ENCODE results near the gene PLVAP.

PLVAP gene

DNA sequence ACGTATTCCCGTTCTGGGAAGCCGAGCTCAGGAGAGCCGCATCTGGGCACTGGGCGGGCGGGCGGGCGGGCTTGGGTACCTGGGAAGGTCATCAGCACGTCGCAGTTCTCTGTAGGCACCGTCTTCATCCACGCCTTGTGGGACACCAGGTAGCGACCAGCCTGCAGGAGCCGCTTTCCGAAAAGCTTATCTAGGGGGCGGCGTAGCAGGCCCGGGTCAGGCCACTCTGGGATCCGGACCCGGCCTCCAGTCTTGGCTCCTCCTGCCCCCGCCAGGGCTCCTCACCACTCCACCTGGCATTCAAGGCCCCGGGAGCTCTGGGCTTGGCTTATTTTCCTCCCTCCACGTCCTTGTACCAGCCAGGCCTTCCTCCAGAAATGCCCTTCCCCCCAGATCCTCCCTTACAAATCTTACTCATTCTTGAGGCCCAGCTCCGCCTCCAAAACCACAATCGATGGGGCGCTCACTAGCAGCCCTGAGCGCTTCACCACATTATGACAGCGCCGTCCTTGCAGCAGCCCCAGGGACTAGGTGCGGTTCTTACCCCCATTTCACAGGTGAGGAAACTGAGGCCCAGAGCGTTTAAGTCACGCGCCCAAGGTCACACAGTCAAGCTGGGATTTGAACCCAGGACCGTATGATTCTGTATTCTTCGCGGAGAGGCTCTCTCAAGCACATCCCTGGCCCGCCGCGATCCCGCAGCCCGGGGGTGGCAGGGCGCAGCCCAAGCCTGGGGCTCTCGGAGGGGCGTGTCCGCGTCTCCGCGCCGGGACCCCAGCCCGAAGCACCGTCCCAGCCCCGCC lies 43.3 kb downstream of the PLVAP start:
- no peak for DNase-seq (ENCODE audit: low read depth)

DNA sequence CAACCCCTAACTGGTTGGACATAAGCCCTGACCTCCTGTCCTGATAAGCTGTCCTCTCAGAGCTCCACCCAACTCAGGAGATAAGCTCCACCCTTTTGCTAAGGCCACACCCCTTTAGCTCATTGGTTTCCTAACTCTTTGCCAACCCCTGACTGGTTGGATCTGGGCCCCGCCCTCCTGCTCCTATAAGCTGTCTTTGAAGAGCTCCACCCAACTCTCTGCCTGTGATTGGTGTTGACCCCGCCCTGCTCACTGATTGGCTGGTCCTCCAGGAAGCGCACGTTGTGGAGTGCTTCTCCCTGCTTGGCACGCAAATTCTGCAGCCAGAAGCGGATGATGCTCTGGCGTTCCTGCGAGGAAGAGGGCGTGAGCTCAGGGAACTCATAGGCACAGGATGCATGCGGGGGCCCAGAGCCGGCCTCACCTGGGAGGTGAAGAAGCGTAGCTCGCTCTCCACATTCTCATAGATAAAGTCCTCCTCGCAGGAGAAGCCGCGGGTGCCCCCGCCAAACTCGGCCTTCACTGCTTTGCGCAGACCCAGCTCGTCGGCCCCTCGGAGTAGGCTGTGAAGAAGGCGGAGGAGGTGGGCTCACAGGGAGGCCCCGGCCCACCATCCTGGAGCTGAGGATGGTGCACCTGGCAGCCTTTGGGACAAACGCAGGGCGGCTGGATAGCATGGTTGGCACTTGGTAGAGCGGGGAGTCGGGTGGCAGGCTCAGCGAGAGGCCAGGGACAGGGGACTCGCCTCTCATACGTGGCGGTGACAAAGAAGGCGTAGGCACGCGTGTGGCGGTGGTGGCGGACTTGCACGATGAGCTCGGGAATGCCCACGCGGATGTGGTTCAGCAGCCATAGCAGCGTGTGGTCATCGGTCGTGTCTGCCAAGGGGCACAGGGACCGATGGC lies 44.2 kb downstream of the PLVAP start:
- DNase-seq (ENCODE audit: low read depth) = no peak

DNA sequence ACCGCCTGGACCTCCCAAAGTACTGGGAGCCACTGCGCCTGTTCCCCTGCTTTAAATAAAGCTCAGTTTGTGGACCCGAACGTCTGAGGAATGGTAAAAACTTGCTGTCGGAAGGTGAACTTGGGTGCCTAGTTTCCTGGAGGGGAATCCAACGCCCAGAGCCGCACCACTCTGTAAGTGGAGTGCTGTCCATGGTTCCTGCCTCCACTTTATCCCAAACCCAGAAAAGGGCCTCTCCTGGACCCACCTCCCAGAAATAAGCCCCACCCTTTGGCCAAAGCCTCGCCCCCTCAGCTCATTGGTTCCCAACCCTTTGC lies 44.8 kb downstream of the PLVAP start:
- no peak for DNase-seq (ENCODE audit: low read depth)

DNA sequence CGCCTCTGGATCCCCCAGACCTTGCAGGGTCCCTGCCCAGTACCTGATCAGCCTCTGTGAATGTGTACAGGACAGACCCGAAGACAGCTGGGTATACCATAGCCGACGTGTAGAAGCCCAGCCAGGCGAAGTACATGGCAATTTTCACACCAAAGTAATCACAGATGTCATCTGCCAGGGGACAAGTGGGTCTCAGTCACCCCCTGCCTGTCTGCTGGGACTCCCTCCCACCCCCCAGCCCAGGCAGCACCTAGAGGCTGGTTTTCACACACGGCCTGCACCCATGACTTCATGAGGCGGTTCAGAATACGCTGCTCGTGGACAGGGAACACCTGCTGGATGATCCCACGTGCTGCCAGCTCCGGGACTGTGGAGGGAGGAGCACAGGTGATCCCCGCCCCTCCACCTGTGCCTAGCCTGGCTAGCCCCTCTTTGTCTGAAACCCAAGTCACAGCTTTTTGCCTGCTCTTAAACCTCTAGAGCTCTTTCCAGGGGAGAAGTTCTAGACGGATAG lies 46.0 kb downstream of the PLVAP start:
- DNase-seq (ENCODE audit: low read depth) = no peak

DNA sequence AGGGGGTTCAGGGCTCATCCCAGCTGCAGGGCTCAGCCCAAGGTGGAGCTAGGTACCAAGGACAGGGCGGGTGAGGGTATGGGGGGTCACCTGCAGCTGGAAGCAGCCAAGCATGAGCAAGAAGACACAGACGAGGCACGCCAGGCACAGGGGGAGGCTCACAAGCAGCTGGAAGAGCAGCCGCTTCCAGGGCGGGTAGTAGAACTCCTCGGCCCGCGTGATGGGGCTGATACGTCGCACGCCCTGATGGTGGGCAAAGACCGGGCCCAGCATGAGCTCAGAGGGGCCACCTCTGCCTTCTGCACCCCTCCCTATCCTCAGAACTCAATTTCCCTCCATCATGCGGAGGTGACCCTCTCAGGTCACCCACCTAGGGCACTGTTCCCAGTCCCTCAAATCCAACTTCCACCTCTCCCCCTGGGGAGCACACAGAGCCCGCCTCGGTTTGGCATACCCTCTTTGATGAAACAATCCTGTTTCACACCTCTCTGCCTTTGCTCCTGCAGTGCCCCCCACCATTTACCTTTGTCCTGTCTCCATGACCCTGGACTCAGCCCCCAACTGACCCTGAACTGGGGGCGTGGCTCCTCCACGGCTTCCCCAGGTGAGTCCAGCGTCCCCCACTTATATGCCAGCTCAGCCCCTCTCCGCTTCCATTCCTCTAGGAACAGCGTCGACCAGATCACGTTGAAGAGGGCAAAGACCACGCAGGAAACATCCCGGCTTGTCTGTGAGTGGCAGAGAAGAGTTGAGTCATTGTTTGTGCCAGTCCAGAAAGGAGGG lies 46.7 kb downstream of the PLVAP start:
- no peak for DNase-seq (ENCODE audit: low read depth)

DNA sequence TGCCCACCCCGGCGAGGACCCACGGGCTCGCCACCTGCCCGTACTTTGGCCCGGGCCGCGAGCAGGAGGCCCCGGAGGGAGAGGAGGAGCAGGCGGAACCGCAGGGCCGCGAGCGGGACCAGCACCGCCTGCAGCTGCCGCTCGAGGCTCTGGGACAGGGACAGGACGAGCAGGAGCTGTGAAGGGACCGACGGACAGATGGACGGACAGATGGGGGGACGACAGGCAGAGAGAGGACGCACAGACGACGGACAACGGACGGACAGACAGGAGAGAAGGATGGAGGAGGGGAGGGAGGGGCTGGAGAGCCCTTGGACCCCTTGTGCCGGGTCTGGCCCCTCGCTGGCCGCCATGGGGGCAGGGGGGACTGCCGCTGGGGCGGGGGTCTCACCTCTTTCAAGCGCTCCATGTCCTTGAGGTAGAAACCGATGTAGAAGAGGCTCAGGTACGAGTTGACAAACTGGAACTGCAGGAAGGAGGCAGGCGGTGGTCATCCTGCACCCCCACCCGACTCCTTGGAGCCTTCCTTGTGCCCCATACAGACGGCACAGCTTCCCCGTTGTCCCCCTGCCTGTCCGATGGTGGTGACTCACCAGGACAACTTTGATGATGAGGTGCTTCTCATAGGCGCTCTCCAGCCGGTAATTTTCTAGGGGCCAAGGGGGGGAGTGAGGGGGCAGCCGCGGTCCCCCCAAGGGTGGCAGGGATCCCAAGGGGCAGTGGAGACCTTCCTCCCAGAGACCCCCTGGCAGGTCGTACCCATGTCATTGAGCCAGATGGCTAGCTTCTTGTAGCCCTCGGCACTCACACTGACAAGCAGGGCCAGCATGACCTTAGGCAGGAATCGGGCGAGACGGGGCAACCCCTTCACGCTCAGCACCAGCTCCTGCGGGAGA lies 47.5 kb downstream of the PLVAP start:
- no peak for DNase-seq (ENCODE audit: low read depth)

DNA sequence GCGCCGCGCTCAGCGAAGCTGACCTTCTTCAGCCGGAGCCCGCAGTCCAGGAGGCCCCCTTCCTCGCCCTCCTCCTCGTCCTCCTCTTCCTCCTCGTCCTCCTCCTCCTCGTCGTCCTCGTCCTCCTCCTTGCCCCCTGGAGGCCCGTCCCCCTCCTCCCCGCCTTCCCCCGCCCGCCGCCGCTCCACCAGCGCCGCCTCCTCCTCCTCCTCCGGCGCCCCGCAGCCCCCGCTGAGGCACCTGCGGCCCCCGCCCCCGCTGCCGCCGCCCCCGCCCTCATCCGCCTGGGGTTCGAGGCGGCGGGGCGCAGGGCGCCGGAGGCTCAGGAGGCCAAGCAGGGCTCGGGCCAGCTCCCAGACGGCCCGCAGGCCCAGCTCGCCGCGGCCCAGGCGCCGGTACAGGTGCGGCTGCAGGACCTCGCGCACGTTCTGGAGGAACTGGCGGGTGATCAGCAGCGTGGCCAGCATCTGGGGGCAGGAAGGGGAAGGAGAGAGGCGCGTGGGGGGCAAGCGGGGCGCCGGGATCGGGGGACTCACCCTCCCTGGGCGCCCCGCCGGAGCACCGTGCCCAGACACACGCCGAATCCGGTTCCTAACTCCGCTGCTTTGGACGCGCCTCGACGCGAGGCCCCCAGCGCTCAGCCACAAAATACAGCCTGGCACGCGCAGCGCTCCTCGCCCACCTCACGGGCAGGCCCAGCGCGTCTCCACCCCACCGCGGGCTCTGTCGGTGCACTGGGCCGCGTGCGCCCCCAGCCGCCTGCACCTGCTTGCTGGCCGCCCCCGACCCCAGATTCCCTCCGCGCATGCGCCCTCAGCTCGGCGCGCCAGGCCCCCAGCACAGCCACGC lies 48.4 kb downstream of the PLVAP start:
- DNase-seq (ENCODE audit: low read depth) = no peak

DNA sequence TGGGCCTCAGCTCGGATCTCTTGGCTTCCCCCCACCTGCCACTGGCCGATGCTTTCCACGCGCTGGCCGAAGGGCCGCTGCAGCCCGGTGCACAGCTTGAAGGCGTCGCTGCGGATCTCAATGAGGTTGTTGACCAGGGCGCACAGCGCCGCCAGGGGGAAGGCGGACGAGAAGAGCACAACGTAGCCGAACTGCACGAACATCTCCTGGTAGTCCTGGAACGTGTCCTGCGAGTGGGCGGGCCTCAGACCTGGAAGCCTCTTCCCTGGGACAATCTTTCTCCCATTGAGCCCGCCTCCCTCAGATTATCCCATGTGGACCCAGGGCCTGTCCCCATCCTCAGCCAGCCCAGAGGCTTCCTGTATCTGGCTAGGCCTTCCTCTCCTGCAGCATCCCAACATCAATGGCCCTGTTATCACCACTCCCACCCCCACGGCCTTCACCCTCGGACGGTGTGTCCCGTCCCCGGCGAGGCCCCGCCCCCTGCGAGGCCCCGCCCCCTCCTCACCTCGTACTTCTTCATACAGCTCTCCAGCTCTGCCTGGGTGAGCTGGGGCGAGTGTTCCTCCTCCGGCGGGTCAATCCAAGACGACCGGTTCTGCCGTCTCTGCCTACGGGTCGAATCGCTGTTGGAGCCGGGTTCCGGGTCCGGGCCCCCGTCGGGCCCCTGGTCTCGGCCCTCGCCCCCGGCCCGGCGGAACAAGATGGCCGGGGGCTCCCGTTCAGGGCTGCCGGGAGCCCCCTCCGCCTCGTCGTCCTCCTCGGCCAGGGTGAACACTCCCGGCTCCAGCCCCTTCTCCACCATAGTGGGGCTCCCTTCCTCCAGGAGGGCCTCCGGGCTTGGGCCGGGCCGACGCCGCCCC lies 49.3 kb downstream of the PLVAP start:
- no peak for DNase-seq (ENCODE audit: low read depth)

DNA sequence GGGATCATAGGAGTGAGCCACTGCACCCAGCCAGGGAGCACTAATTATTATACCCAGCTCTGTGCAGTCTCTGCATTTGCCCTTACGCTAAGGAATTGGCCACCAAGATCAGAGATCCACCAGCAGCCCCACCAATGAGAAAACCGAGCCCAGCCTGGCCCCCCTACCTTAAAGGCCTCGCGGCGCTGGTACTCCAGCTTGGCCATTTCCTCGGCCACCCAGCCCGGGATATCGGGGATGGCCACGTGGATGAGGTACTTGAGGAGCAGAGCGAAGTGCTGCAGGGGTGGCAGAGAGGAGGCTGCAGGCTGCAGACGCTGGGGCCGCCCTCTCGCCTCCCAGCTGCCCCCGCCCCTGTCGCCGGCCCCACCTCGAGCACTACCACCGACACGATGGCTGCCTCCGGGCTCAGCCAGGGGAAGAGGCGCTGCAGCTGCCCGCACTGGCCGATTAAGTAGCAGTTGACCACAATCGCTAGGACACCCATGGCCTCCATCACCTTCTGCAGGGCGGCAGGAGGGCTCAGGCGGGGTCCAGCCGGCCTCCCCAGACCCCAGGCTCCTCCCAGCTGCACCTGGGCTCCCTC lies 50.0 kb downstream of the PLVAP start:
- no peak for DNase-seq (ENCODE audit: low read depth)

DNA sequence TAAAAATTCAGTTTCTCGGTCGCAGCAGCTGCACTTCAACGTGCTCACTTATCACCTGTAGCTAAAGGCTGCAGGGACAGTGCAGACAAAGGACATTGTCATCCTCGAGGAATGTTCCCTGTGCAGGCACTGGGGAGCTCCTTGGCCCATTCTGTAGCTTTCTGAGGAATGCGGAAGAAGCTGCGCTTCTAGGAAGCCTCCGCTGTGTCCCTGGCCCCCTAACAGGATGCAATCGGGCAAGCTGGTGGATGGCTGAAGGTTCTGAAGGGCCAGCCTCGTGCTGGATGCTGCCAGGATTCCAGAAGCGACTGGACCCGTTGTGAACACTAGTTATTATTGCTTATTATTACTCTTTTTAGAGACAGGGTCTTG lies 50.6 kb downstream of the PLVAP start:
- DNase-seq (ENCODE audit: low read depth) = no peak

DNA sequence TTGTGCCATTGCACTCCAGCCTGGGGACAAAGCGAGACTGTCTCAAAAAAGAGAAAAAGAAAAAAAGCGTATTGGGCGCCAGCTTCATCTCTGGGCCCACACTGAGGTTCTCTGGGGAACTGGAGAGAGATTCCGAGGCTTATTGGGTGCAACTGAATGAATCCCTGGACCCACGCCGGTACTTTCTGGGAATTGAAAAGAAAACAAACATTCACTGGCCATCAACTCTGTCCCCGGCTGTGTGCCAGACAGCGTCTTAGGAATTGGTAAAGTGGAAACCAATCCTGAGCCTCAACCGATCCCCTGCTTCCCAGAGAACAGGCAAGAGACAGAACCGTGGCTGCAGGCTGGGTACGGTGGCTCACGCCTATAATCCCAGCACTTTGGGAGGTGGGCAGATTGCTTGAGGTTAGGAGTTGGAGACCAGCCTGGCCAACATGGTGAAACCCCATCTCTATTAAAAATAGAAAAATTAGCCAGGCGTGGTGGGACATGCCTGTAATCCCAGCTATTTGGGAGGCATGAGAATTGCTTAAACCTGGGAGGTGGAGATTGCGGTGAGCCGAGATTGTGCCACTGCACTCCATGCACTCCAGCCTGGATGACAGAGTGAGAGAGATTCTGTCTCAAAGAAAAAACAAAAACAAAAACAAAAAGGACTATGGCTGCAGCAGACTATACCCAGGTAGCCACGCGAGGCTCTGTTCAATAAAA lies 51.1 kb downstream of the PLVAP start:
- DNase-seq (ENCODE audit: low read depth) = no peak

DNA sequence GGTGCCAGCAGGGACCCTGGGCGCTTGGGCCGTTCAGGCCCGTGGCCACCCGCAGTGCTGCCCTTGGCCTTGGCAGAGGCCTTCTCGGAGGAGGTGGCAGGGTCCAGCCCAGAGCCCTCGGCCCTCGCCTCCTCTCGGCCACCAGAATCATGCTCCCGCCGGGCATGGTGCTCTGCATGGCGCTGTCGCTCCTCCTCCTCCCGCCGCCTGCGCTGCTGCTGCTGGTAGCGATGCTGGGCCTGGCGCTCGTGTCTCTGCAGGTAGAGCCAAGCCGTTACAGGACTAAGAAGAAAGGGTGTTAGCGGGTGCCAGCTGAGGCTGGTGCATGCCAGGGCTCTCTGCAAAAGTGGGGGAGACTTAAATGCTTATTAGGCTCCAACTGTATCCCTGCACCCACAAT lies 52.0 kb downstream of the PLVAP start:
- DNase-seq (ENCODE audit: low read depth) = no peak

DNA sequence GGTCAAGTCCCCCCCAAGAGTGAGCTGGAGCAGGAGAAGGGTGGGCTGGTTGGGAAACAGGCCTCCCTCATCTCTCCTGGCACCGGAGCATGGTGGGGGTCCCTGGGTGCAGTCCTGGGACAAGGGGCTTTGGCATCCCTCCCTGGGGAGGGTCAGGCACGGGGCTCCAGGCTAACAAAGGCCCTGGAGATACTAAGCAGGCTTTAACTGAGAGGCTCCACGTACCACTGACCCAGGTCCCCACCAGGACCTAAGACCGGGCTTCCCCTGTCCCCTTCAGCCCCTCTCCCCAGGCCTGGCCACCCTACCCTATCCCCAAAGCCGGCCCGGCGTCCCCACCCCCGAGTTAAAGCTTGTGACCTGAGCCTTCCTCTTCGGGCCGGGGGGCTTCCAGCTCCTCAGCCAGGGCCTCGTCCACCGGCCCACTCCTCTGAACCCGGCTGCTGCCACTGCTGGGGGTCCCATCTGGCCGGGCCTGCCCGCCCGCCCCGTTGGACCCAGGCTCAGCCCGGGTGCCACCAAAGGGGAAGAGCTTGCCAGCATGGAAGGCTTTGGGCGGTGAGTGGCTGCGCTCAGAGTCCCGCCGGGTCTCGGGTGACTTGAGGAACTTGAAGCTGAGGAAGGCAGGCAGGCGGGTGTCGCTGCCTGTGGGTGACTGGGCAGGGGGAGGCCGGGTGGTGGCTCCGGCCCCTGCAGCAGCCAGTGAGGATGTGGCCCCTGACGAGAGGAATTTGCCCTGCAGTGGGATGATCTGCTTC lies 52.6 kb downstream of the PLVAP start:
- DNase-seq (ENCODE audit: low read depth) = no peak

DNA sequence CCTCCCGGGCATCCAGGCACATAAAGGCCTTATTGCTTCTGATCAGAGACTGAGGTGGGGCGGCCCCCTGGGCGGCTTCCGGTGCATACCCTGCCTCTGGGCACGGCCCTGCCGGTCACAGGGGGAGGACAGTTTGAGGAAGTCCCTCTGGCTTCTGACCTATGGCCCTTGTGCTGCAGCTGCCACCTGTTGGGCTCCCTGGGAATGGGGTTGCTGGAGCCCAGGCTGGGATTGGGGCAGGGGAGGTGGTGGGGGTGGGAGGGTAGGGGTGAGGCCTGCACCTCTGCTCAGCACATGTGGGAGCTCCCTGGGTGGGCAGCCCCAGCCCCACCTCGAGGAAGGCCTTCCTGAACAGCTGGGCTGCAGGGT lies 53.2 kb downstream of the PLVAP start:
- DNase-seq (ENCODE audit: low read depth) = no peak

DNA sequence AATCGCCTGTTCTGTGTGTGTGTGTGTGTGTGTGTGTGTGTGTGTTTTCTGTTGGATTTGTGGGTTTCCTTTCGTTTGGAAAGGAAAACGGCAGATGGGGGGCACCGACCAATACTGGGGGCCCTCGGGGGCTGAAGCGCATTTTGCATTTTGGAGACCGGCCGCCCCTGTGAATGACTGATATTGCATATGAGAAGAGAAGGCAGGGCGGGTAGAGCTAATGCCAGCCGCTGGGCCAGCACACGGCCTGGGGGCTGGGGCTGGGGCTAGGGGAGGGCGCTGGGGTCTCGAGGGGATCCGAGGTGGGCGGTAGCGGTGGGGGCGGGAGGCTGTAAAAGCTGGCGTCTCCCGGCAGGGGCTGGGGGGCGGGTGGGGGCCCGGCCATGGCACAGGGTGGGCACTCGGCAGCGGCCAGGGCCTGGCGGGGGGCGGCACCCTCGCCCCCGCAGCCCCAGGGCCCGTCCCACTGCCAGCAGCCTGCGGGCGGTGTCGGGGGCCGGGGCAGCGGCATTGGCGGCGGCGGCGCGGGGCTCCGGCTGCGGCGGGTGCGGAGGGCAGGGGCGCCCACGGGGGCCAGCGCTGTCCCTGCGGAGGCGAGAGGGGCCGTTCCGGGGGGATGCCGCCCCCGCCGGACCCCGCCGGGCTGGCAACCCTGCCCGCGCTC lies 53.7 kb downstream of the PLVAP start:
- no peak for DNase-seq (ENCODE audit: low read depth)

DNA sequence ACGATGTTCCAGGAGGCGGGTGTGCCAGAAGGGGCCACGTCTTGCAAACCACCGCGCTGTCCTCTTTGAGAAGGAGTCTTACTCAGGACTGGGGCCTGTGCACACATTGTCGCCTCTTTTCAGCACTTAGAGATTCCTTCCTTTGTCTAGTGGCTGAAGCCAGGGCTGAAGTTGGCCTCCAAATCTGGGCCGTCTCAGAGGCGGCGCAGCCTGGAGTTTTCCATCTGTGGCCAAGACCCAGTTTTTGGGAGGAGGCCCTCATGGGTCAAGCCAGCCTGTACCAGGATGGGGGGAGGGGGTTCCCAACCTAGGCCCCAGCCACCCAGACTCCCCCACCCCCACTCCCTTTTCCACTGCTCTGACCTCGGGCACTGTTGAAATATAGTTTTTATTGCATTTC lies 54.3 kb downstream of the PLVAP start:
- DNase-seq (ENCODE audit: low read depth) = no peak
